Right lobe of liver (tissue), 6 donors: ENCODE results near the gene JPT2. TPM values are rescaled to one million over a fixed set of nuclear protein-coding genes. Genes with fewer than 3 reads are reported as not detected.

Source experiments
- ATAC-seq, 4 donors: fragments of 200-7000 bp; cut with Tn5 transposase; one replicate each; pipeline ENCODE4 v1.9.1; 2020; ENCODE audit warnings: mild to moderate bottlenecking in 4 of 4, moderate library complexity in 4 of 4
- DNase-seq, 3 donors: peaks; one replicate each; pipeline ENCODE4 v3.0.0-alpha.2; 2020
- H3K27ac ChIP-seq, 3 donors: fragments of 200-600 bp; one replicate each; pipeline ENCODE4 v1.8.0; 2022
- H3K27me3 ChIP-seq, 2 donors: fragments of 200-600 bp; one replicate each; pipeline ENCODE4 v1.8.0; 2022
- H3K36me3 ChIP-seq, 4 donors: fragments of 200-600 bp; sonication (generic) in 1 of 4; one replicate each; pipeline versions ENCODE4 v1.5.1 to v1.8.0; 2017 to 2022; ENCODE audit warnings: control low read depth in 1 of 4
- H3K4me1 ChIP-seq, 4 donors: fragments of 200-600 bp; sonication (generic) in 1 of 4; one replicate each; pipeline versions ENCODE4 v1.5.1 to v1.8.0; 2017 to 2022; ENCODE audit warnings: control low read depth in 1 of 4
- H3K4me3 ChIP-seq, 3 donors: fragments of 200-600 bp; one replicate each; pipeline ENCODE4 v1.8.0; 2022
- H3K9me3 ChIP-seq, 4 donors: fragments of 200-600 bp; sonication (generic) in 1 of 4; one replicate each; pipeline versions ENCODE4 v1.5.1 to v1.8.0; 2017 to 2022; ENCODE audit warnings: control low read depth in 1 of 4
- CTCF ChIP-seq, 4 donors: fragments of 200-600 bp in 3 of 4; fragments of 450-650 bp in 1 of 4; IDR thresholded peaks; one replicate each; pipeline versions ENCODE4 v1.5.1 to v1.8.0; 2016 to 2022; ENCODE audit warnings: antibody characterized with exemption in 4 of 4, mild to moderate bottlenecking in 2 of 4
- POLR2A ChIP-seq: fragments of 450-650 bp; IDR thresholded peaks from one replicate; pipeline ENCODE4 v1.6.1; 2017; ENCODE audit warnings: antibody characterized with exemption, mild to moderate bottlenecking
- WGBS: methylation state at CpG from one replicate; pipeline ENCODE4 v1.1.6; 2018; ENCODE audit warnings: low coverage, low lambda C conversion rate; ENCODE audit not compliant: insufficient coverage; ENCODE audit errors: missing lambda C conversion rate; 5-methylcytosine and 5-hydroxymethylcytosine counted together
- intact Hi-C, 2 donors: fragments of 100-400 bp; cut with DNase I; formaldehyde crosslinking; loops; one replicate each; pipeline versions ENCODE4 v1.11.2 to v1.14.1; 2022
- long read RNA-seq: library from polyadenylated mRNA; unstranded; transcript quantifications from one replicate; pipeline ENCODE4 v2.0.0, GENCODE V29; 2019
- total RNA-seq, 6 experiments: library from RNA; depleted of rRNA in 2 of 6; stranded (reverse); fragments of >200 nt in 2 of 6; fragmentation: NEBNext Ultra II Directional in 3 of 6; extraction: Animal tissue kit (Norgen Biotek cat#: 25700) in 3 of 6; gene quantifications; one replicate each; pipeline versions ENCODE4 v1.1.0 to v1.2.4, GENCODE V29; 2016 to 2023
- donor health status: DM: no; HTN: yes; CAD: no.
- donor health status: DM: no; HTN: no; CAD: no.
- donor health status: DM: no; HTN: no; CAD: no.
- donor health status: DM: no; HTN: yes; CAD: no.
- donor health status: DM: no; HTN: yes; CAD: no.

JPT2 gene, protein sequence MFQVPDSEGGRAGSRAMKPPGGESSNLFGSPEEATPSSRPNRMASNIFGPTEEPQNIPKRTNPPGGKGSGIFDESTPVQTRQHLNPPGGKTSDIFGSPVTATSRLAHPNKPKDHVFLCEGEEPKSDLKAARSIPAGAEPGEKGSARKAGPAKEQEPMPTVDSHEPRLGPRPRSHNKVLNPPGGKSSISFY
- 10 to 100 TPM; 31.0 to 47.7 (median 38.7) TPM for total RNA-seq
- long read RNA-seq, partial matches to known transcripts, result 0 of 6 reads
- long read RNA-seq, other reads (novel, unspliced or antisense), result 4 of 6 reads

DNA sequence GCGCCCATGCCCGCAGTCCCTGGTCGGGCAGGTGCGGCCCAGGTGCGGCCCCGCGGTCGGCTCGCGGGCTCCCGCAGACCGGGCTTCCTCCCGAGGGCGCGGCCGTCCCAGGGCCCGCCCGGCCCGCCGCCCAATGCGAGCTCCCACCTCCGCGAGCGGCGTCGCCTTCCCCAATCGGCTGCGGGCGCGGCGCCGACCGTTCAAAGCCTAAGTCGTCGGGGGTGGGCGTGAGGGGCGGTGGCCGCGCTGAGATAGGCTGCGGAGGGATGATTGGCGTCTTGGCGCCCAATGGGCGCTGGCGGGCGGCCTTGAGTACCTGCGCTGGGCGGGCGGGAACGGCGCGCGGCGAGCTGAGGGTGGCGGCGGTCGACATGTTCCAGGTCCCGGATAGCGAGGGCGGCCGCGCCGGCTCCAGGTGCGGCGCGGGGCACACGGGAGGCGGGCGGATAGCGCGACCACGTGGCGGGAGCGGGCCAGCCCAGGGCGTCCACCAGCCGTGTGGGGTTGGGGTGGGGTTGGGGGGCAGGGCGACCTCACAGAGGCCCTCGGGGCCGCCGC, at the start of gene JPT2:
Gene JPT2 (plus strand): TSS at position 338 of the 558 bp plus-strand sequence. CDS start 34 bp downstream, at position 372.
- no peaks in the 10 kb centered on the region for H3K27me3 ChIP-seq
- peak; percentile 98 to 99 (median 98) for DNase-seq
- peaks cover 0 to 8% (median 3%) of the 10 kb centered on the region in 4 donors for H3K4me1 ChIP-seq
- WGBS, result 0% methylated on average over 31 of the region's 79 CpGs
- H3K27ac ChIP-seq, result peak within 1 kb of the TSS in 1 of 3 donors; percentile 40
- H3K9me3 ChIP-seq, result no peaks in the 10 kb centered on the region
- peak; percentile 60 for TF ChIP-seq POLR2A
- TF ChIP-seq CTCF (IDR thresholded peaks at IDR 0.05), result peak in 2 of 4 donors; percentile 5 to 13
- peak within 1 kb of the TSS; percentile 73 to 84 (median 78) for H3K4me3 ChIP-seq
- peaks cover 0 to 17% (median 0%) of the 10 kb centered on the region in 4 donors for H3K36me3 ChIP-seq
- intact Hi-C loops, result no loop called here
- peak; percentile 93 to 98 (median 98) for ATAC-seq

DNA sequence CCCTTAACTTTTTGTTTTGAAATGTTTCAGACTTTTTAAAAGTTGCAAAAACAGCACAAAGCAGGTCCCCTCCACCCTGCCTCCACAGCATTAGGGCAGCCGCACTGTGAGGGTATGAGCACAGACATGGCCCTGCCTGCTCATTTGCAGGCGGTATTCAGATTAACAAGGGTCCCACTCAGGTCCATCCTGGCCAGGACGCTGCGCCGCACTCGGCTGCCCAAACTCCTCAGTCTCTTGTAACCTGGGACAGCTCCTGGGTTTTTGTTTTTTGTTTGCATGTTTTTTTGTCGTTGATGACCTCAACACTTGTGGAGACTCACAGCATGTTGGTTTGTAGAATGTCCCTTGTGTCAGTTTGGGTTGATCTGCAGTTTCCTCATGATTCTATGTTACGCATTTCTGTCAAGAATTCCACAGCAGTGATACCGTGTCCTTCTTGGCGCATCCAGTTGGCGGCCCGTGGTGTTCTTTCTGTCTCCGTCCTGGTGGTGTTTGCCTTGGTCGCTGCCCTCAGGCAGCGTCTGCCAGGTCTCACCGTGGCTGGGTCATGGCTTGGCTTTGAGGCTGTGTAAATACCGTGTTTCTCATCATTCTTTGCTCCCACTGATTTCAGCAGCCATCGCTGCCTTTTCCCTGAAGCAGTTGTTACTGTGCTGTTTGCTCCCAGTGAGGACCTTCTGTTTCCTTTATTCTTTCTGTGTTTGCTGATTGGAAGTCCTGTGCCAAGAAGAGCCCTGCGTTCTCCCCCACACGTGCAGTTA, 47.4 kb upstream of the JPT2 start:
- WGBS, result 56% methylated on average over 16 of the region's 20 CpGs
- peaks cover 0 to 56% (median 9%) of the 10 kb centered on the region in 4 donors for H3K36me3 ChIP-seq
- H3K27ac ChIP-seq, result no peak overlapping the region
- DNase-seq, result peak in 2 of 3 donors; percentile 56 to 68
- H3K4me1 ChIP-seq, result peaks cover 0 to 9% (median 0%) of the 10 kb centered on the region in 4 donors
- H3K9me3 ChIP-seq, result no peaks in the 10 kb centered on the region
- TF ChIP-seq POLR2A (no peak), CTCF (IDR thresholded peaks at IDR 0.05) (no peak)
- no peak overlapping the region for H3K4me3 ChIP-seq
- intact Hi-C loops, result no loop called here
- ATAC-seq, result peak; percentile 68 to 91 (median 87)
- no peaks in the 10 kb centered on the region for H3K27me3 ChIP-seq

DNA sequence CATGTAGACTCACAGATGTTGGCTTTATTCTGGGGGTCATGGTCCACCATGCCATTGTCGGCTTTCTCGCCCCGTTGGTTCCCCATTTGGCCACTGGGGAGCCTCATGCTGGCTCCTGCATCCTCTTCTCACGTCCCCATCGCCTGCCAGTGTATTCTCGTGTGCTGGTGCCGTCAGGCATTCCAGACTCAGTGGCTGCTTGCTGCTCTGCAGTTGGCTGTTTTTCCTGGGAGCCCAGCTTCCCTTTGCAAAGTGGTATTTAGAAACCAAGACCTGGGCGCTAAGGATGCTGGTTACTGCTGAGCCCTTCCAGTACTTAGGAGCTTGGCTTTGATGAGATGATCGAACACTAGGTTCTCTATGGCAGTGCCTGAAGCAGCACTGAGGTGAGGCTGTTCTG, 46.8 kb upstream of the JPT2 start:
- Histone ChIP-seq H3K36me3 (peaks cover 0 to 57% (median 9%) of the 10 kb centered on the region in 4 donors), H3K4me1 (peaks cover 0 to 9% (median 0%) of the 10 kb centered on the region in 4 donors), H3K27ac (no peak overlapping the region), H3K4me3 (no peak overlapping the region), H3K9me3 (no peaks in the 10 kb centered on the region), H3K27me3 (no peaks in the 10 kb centered on the region)
- intact Hi-C loops, result no loop called here
- DNase-seq (no peak), ATAC-seq (no peak)
- WGBS, result 92% methylated on average over 4 of the region's 9 CpGs
- TF ChIP-seq POLR2A (no peak), CTCF (IDR thresholded peaks at IDR 0.05) (no peak)

DNA sequence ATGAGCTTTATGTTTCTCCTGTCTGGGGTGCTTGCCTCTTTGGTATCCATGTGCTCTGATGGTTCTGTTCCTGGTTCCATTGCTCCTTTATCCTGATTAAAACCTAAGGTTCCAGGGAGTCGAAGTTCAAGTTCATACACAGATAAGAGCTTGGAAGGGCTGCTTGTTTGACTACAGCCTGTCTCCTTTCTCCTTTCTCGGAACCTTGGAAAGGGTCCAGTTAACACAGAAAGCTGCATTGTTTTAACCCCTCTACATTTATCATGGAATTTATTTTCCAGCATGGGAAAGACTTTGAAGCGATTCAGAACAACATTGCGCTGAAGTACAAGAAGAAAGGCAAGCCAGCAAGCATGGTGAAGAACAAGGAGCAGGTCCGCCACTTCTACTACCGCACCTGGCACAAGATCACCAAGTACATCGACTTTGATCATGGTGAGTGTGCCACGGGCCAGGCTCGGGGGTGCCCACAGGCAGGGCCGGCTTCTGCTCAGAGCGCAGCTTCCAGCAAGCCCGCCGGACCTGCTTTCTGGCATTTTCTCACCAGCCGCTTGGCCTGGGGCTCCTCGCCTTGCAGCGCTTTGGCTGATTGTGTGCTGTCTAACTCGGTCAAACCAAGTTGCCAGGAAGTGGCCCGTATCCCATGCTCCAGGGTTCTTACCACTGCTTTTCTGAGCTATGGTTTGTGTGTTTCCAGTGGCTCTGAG, 46.0 kb upstream of the JPT2 start:
- 77% methylated on average over 10 of the region's 18 CpGs for WGBS
- DNase-seq (no peak), ATAC-seq (no peak)
- Histone ChIP-seq H3K27ac (no peak overlapping the region), H3K4me1 (peaks cover 0 to 9% (median 0%) of the 10 kb centered on the region in 4 donors), H3K36me3 (peaks cover 0 to 51% (median 9%) of the 10 kb centered on the region in 4 donors), H3K4me3 (no peak overlapping the region), H3K27me3 (no peaks in the 10 kb centered on the region), H3K9me3 (no peaks in the 10 kb centered on the region)
- no peak for TF ChIP-seq CTCF (IDR thresholded peaks at IDR 0.05)
- TF ChIP-seq POLR2A, result no peak
- intact Hi-C loops, result no loop called here
